GM21825 (cell line): Measurements from ENCODE around the gene SLC2A4RG.

ENCODE experiments used
- ATAC-seq: cut with Tn5 transposase; IDR thresholded peaks from one replicate; pipeline ENCODE4 v1.9.1; 2021; ENCODE audit warnings: mild to moderate bottlenecking, moderate library complexity; ENCODE audit not compliant: unreplicated experiment

SLC2A4RG gene

DNA sequence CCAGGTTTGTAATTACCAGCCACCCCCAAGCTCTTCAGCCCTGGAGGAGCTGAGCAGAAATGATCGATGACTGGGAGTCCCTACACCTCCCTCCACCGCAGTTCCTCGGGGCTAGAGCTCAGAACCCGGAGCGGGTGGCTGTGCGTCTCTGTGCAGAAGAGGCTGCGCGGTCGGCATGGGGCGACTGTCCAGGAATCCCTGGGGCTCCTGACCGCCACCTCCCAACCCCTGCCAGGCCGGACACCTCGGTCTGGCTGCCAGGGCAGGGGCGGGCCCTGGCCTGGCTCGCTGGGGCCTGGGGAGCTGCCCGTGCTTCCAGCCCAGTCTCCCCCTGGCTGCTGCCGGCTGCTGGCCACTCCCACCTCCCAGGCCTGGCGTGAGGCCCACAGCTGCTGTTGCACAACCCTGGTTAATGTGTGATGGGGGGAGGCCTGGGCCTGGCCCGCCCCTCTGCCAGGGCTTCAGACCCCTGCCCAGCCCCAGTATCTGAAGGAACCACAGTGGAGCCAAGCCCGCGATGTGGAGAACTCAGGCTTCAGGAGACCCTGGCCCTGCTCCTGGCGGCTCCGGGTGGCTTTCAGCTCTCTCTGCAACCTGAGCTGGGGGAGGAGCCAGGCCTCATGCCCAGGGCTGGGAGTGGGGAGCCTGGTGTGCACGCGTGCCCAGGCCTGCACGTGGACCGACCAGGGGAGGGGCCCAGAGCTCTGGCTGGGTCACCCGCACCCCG lies 1.2 kb downstream of the SLC2A4RG start:
- no peak for ATAC-seq

DNA sequence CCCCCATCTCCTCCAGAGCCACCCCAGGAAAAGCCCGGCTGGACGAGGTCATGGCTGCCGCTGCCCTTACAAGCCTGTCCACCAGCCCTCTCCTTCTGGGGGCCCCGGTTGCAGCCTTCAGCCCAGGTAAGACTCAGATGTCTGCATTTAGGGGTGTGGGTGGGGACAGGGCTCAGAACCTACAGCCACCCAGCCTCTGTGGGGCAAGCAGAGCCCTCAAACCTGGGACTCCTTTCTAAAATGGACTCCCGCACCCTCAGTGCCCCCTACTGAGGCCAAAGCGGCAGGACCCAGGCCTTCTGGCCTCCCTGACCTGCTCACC lies 1.7 kb downstream of the SLC2A4RG start:
- no peak for ATAC-seq

DNA sequence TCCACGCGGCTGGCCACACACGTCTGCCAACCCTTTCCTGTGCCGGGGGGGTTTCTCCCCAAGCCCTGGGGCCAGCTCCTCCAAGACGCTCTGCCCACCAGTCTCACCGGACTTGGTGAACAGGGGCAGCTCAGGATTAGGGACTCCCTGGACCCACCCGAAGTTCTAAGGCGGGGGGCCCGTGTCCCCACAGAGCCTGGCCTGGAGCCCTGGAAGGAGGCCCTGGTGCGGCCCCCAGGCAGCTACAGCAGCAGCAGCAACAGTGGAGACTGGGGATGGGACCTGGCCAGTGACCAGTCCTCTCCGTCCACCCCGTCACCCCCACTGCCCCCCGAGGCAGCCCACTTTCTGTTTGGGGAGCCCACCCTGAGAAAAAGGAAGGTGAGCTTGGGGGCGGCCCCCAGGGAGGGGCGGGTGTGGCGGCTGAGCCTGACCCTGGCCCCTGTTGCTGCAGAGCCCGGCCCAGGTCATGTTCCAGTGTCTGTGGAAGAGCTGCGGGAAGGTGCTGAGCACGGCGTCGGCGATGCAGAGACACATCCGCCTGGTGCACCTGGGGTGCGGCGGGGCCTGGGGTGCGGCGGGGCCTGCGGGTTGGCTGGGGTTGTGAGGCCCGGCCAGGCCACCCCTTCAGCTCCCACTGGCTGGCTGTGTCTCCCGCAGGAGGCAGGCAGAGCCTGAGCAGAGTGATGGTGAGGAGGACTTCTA lies 2.3 kb downstream of the SLC2A4RG start:
- ATAC-seq = no peak

DNA sequence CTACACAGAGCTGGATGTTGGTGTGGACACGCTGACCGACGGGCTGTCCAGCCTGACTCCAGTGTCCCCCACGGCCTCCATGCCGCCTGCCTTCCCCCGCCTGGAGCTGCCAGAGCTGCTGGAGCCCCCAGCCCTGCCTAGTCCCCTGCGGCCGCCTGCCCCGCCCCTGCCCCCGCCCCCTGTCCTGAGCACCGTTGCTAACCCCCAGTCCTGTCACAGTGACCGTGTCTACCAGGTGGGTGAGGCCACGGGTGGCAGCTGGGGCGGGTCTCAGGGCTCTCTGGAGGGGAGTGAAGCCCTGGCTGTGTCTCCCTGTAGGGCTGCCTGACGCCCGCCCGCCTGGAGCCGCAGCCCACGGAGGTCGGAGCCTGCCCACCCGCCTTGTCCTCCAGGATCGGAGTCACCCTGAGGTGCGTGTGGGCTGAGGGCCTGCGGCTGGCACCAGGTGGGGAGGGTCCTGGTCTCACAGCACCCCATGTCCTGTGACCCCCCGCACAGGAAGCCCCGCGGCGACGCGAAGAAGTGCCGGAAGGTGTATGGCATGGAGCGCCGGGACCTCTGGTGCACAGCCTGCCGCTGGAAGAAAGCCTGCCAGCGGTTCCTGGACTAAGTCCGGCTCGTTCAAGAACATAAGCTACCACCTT lies 2.9 kb downstream of the SLC2A4RG start:
- ATAC-seq = no peak

DNA sequence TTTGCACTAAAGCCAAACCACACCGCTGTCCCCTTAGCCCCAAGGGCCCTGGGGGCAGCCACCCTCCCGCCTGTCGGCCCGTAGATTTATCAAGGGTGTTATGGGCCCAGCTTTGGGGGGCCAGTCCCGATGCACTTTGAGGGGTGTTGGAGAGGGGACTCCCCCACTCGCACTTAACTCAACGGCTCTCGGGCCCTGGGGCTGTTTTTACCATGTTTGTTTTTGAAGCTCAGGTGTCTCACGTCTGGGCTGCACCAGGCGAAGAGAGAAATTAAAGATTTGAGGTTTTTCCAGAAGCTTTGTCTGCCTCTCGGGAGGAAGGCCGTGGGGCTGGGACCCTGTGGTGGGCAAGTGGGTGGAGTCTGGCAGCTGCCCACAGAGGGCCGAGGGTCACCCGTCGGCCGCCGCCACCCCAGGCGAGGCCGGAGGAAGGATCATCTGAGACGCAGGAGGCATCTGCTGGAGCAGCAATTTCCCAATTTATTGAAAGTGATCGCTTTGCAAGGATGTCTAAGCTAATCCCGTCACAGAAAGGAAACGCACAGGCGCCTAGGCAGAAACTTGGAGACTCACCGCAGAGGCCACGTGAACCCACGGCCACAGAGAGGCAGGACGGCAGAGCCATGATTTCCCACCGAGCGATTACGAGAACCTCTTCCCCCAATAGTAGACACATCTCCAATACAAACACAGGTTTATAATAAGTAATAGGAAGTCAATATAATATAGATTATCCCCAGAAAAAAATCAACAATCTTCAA lies 3.8 kb downstream of the SLC2A4RG start:
- no peak for ATAC-seq

DNA sequence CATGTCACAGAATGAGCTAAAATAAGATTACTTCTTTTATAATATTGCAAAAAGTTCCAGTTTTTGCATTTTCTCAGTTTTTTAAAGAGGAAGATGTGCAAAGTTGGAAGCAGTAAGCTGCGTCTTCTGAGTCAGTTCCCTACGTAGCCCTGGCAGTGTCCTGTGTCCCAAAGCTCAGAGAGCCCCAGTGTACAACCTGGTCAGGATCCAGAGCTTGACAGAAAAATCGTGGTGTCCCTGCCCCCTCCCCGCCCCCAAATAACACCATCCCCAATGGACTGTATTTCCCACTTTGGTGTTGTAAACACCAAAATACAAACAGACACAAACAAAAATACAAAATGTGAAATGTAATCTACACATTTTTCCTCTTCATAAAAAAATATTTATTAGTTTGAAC lies 4.6 kb downstream of the SLC2A4RG start:
- no peak for ATAC-seq

DNA sequence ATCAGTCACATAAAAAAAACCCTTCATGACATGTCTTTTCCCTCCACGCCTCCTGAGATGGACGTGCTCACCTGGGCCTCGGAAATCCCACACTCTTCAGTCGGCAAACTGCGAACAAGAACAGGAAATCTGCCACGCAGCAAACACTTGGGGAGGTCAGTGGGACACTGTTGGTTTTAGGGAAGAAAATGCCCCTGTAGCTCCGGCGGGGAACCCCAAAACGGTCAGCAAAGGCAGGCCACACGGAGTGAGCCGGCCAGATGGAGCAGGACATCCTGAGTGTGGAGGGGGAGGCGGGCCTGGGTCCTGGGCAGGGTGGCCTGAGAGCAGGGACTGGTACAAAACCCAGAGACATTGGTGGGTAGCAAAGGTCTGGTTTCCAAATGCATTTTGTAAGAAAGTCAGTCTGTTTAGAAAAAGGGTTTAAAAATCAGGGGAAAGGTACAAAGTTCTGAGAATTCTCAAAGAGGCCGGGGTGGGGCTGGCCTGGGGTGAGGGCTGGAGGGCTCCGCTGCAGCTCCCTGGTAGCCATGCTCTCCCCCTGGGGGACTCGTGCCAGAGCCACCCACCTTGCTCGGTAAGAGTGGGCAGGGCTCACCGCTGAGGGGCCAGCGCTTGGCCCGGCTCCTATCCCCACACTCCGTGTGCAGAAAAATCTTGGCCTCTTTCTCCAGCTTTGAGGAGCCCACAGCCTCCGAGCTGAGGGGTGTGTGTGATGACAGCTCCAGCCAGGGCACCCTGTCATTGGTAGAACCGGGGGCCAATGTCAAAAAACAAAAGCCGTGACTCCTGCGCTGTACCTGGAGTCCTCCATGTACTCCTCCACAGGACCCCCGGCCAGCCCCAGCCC lies 5.2 kb downstream of the SLC2A4RG start:
- ATAC-seq = no peak

DNA sequence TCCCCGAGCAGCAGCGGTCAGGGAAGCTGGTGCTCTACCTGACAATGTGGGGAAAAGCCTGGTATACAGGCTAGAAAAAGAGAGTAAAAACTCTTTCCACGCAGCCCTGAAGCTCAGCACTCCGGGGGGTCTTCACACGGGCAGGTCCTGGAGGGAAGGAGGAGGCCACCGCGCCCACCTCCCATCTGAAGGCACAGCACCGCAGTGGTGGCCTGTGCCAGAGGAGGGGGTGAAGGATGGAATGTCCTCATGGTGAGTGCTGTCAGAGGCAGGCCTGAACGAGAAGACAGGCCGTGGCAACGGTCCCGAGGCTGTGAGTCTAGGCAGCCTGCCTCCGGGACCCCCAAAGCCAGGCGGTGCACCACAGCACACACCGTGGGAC lies 5.8 kb downstream of the SLC2A4RG start:
- no peak for ATAC-seq

DNA sequence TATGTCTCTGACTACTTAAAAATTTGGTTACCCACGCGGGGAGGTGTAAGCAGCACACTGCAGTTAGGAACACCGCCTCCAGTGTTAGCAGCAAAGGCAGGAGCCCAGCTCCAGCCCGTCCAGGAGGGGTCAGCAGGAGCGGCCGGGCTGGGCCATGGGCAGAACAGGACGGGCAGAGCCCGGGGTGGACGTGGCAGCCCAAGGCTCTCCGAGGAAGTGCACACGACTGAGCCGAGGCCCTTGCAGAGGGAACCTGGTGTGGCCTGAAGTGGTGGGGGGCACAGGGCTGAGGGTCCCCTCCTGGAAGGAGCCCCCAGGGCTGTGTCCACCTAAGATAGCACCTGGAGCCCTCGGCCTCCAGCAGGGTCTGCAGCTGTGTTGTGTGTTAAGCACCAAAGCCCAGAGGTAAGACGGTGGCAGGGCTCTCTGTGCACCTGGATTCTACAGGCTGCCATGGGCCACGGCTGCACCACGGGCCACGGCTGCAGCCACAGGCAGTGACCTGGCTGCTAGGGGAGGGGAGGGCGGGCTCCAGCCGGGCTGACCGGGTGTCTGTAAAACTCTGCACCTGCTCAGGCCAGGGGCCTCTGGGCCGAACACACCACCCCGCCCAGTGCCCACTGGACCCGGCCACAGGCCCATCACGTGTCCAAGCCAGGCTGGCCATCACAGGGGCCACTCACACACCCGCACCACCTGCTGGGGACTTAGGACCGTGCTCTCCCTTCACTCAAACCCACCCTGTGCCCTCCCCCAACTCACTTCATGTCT lies 6.6 kb downstream of the SLC2A4RG start:
- no peak for ATAC-seq

DNA sequence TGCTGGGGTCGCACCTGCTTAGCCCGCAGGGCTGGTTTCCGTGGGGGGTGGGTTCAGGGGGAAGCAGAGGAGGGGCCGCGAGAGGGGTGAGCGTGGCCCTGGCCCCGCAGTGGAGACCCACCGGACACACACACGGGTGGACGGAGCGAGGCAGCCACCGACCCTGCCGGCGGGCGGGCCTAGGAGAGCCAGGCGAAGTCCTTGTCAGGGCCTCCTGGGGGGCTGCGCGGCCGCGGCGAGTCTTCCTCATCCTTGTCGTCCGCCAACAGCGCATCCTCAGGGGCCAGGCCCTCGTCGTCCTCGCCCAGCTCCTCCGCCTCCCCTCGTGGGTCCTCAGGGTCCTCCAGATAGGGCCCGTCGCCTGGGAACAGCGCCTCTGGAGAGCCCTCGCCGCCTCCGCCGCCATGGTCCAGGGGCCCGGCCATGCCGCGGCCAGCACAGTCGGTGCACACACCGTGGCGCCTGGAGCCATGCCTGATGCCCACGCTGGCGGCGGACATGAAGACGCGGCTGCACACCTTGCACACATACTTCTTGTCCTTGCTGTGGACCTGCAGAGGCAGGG lies 7.3 kb downstream of the SLC2A4RG start:
- no peak for ATAC-seq

DNA sequence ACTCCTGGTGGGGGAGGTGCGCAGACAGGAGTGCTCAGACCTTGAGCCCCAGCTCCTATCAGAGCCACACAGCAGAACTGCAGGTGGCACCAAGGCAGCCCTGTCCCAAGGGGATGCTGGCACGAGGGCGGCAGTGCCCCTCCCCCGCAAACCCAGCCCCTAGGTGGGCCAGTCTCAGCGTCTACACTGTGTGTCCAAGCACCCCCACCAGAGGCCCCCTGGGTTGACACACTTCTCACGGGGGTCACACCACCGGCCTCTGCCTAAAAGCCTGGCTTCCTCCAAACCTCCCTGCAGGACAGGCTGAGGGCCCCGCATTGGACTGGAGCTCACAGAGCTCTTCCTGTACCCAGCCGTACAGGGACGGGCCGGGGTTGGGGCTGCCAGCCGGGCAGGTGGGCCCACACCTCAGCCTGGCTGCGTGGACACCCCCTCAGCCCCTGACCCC lies 8.1 kb downstream of the SLC2A4RG start:
- ATAC-seq = no peak

DNA sequence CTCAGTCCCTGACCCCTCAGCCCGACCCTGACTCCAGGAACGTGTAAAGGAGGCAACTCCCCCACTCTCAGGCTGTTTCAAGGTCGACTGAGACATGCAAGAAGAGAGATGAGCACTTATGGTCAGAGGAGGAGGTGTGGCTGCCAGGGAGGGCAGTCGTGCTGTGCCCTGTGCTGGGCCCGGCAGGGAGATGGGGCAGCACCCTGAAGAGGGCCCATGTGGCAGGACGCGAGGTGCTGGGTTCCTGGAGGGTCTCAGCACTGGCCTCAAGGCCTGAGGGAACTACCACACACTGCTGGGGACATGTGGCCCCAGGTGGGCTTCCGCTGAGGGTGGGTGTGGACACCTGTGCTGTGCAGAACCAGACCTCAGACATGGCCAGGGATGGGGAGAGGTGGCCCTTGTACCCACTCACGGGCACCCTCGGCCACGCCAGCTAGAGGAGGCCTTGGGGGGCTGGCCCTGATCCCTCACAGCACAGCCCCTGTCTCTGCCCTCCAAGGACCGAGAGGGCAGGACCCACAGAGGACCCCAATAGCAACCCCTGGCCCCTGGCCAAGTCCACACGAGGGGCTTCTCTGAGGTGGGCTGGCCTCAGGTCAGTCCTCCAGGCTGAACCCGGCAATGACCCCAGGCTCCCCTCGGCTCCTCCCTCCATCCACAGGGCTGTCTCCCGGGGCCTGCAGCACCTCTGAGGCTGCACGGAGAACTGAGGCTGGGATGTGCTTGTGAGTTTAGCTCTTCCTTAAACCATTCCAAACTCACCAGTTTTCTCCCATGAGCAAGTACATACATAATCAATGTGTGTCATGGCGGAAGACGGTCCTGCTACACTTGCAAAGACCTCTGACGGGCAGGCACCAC lies 8.7 kb downstream of the SLC2A4RG start:
- ATAC-seq = no peak

DNA sequence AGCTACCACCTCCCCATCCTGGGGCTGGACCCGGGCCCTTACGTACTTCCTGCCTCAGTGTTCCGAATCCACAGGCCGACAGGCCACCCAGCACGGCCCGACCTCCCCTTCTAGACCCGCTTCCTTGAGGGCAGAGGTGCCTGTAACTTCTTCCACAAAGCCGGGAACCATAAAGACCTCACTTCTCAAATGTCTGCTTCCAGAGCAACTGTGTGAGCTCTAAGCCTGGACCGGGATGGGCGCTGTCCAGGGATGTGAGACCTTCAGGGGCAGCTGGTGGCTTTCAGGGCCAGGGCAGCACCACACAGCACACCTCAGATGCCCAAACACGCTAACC lies 9.3 kb downstream of the SLC2A4RG start:
- no peak for ATAC-seq

DNA sequence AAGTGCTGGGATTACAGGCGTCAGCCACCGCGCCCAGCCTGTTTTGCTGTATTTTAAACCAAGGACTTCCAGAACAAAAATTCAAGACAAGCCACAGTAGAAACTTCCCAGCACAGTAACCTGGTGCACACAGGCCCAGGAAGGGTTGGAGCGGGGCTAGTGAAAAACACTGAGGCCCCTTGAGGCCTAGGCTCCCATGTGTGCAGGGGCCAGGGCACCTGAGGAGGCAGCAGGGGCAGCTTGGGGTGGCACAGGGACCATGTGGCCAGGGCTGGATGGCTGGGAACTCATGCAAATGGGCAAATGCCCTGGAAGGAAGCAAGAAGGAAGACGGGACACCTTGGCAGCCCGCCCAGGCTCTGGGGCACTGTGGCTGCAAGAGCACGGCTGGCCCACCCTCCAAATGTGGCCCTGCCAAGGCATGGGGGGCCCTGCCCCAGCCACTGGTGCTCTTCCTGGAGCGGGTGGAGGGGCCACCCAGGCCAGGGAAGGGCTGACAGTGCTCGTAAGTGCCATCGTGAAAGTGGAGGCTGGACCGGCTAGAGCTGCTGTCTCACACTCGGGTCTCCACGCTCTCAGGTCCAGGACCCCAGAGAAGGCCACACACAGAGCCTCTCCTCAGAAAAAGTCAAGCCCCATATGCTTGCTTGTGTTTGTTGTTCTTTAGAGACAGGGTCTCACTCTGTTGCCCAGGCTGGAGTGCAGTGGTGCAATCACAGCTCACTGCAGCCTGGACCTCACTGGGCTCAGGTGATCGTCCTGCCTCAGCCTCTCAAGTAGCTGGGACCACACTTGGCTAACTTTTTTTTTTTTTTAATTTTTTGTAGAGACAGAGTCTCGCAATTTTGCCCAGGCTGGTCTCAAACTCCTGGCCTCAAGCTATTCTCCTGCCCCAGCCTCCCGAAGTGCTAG lies 10.3 kb downstream of the SLC2A4RG start:
- ATAC-seq = no peak

DNA sequence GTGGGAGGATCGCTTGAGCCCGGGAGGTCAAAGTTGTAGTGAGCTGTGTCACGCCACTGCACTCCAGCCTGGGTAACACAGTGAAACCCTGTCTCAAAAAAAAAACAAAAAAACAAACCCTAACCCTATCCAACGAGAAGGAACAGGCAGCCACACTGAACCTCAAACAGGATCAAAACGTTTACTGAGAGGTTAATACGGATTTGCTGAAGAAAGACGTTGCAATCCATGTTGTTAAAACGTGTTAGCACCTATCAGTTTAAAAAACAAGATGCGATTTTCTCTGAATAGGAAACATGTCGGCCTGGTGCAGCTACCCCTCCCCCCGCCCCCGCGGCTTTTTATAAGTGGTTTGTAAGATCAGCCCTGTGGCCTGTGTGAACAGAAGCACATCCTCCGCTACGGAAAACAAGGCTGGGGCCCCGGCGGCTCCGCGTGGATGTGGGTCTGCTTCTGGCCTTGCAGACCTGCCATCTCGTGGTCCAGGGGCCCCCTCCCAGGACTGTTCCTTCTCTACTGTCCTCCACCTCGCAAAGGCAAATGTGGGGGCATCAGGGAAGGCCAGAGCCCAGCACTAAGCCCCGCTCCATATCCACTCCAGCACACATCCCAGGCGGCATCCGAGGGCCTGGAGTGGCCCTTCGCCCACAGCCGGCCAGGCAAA lies 11.4 kb downstream of the SLC2A4RG start:
- no peak for ATAC-seq

DNA sequence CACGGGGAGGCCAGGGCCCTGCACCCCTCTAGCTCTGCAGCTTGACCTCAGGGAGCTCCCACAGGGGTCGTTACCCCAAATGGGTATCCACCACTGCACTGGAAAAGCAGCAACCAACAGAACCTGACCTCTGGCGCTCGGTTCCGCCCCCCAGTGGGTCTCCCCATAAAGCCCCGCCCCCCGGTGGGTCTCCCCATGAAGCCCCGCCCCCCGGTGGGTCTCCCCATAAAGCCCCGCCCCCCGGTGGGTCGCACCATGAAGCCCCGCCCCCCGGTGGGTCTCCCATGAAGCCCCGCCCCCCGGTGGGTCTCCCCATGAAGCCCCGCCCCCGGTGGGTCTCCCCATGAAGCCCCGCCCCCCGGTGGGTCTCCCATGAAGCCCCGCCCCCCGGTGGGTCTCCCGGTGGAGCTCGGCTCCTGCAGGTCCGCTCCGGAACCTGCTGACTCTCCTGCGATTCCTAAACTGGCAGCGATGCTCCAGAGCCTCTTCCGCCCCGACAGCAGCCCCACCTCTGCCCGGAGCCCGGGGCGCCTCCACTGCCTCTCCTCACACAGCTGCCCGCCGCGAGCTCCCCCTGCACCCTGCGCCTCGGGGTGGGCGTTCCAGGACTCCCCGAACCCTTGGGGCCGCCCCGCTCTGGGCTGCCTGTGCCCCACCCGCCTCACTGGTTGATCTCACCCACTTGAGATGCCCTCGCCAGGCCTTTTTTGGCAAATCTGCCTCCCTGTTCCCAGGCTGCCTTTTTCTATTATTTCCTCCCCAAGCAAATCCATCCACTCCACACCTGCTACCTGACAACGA lies 12.1 kb downstream of the SLC2A4RG start:
- no peak for ATAC-seq
